ENCODE data around the gene BTNL9.

DNA sequence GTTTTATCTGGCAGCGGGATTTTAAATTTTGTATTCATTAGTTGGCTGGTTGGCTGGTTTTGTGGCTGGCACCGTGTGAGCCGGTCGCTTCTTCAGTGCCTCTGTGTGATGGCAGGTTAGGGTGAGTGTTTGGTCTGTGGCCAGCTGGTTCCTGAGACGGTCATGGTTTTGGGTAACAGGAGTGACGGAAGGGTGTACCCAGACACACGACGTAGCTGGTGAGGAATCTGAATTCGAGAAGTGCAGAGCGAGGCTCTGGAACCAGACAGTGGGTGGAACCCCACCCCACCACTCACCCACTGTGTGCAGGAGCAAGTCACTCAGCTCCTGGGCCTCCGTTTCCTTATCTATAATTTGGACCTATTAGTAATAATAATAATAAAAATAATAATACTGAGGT lies 2.7 kb downstream of the BTNL9 start:
- no peak for TF ChIP-seq EZH2 (IDR thresholded peaks at IDR 0.05; ENCODE audit: low read length, unreplicated experiment)
- TF ChIP-seq, protein P1, sequence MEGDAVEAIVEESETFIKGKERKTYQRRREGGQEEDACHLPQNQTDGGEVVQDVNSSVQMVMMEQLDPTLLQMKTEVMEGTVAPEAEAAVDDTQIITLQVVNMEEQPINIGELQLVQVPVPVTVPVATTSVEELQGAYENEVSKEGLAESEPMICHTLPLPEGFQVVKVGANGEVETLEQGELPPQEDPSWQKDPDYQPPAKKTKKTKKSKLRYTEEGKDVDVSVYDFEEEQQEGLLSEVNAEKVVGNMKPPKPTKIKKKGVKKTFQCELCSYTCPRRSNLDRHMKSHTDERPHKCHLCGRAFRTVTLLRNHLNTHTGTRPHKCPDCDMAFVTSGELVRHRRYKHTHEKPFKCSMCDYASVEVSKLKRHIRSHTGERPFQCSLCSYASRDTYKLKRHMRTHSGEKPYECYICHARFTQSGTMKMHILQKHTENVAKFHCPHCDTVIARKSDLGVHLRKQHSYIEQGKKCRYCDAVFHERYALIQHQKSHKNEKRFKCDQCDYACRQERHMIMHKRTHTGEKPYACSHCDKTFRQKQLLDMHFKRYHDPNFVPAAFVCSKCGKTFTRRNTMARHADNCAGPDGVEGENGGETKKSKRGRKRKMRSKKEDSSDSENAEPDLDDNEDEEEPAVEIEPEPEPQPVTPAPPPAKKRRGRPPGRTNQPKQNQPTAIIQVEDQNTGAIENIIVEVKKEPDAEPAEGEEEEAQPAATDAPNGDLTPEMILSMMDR (conservative IDR thresholded peaks at IDR 0.05; ENCODE audit: low read depth, low read length), result no peak

All from PC-3 (cell line).